ENCODE measurements around the gene PASK.

GRCh38 chr2:241160318-241160717 lies 11.0 kb upstream of the PASK start:
- no peak for TF ChIP-seq POLR2A (IDR thresholded peaks at IDR 0.05)
- no peak for TF ChIP-seq CTCF (IDR thresholded peaks at IDR 0.05 in 4 of 5, conservative IDR thresholded peaks at IDR 0.05 in 1 of 5)

Measured in gastrocnemius medialis (tissue), 4 donors.